HL-60 (cell line): Measurements from ENCODE around the gene NPC1.

ENCODE experiments used
- CTCF ChIP-seq: IDR thresholded peaks from one replicate; pipeline ENCODE4 v1.5.1; 2011; ENCODE audit warnings: low read length, control low read depth, inconsistent platforms; ENCODE audit not compliant: insufficient read depth
- POLR2AphosphoS5 ChIP-seq: IDR thresholded peaks from 2 replicates; pipeline ENCODE4 v1.6.1; 2012; ENCODE audit warnings: low read depth
- REST ChIP-seq: IDR thresholded peaks from 2 replicates; pipeline ENCODE4 v1.6.1; 2012; ENCODE audit warnings: low read depth; ENCODE audit not compliant: insufficient replicate concordance
- SPI1 ChIP-seq: IDR thresholded peaks from 2 replicates; pipeline ENCODE4 v1.6.1; 2012; ENCODE audit warnings: low read depth, mild to moderate bottlenecking, borderline replicate concordance

- no peak for TF ChIP-seq CTCF
- TF ChIP-seq POLR2AphosphoS5, result no peak
- no peak for TF ChIP-seq REST
- no peak for TF ChIP-seq SPI1
Measured at GRCh38 chr18:23495723-23496440, 90.4 kb downstream of the NPC1 start.
